ENCODE results near the gene PHF19. TPM values are rescaled to one million over a fixed set of nuclear protein-coding genes. Genes with fewer than 3 reads are reported as not detected.

Gene PHF19
- total RNA-seq, 4 donors from 2014 or later = 6.7 to 11.1 (median 9.3) TPM

- H3K4me3 ChIP-seq = peak overlapping the region in 2 of 4 donors; percentile 58 to 63
- in situ Hi-C loops (cut with MboI; ENCODE audit: low pct_ligation_motif_present in 1 of 4, low pct_unique_long_range_greater_than_20kb in 1 of 4, low sequenced_read_pairs in 3 of 4) (no loop called here), intact Hi-C loops (cut with DNase I; ENCODE audit: low total_unique reads) (no loop called here)
- no peak for DNase-seq
- H3K27ac ChIP-seq = peak overlapping the region; percentile 87 to 93 (median 92)
- no peaks in the 10 kb centered on the region for H3K9me3 ChIP-seq
- TF ChIP-seq CTCF (IDR thresholded peaks at IDR 0.05) = no peak
- TF ChIP-seq POLR2AphosphoS5 (IDR thresholded peaks at IDR 0.05) = no peak
- no peak for TF ChIP-seq EP300 (IDR thresholded peaks at IDR 0.05; ENCODE audit: low read depth)
- no peak for TF ChIP-seq POLR2A (IDR thresholded peaks at IDR 0.05)
- WGBS, 2 donors (ENCODE audit: low coverage in 1 of 2) = 90% methylated on average over 15 of the region's 15 CpGs; no CpG with 5 or more reads in 1 of the 2 donors
- H3K27me3 ChIP-seq = no peaks in the 10 kb centered on the region
- H3K4me1 ChIP-seq = peaks cover 5 to 15% (median 13%) of the 10 kb centered on the region in 4 donors
- H3K36me3 ChIP-seq = no peaks in the 10 kb centered on the region
These were observed 9.2 kb downstream of the PHF19 start for GRCh38 chr9:120867676-120868338.

DNA sequence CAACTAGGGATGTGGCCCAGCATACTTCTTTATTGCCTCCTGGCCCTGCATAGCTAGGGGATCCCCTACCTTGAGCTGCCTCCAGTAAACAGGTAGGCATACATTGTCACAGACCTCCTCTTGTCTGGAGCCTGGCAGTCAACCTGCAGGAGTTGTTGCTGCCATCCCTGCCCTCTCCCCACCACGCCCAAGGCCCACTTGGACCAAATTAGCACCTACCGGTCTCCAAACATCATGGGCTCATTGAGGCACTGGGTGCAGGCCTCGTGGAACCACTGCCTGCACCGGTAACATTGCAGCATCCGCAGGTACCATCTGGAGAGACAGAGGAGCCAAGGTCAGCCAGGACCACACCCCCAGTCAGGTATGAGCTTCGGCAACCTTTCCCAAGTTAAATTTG is 10.3 kb downstream of the PHF19 start:
- Histone ChIP-seq H3K27ac (no peak overlapping the region), H3K4me3 (no peak overlapping the region), H3K4me1 (peaks cover 5 to 15% (median 13%) of the 10 kb centered on the region in 4 donors), H3K9me3 (no peaks in the 10 kb centered on the region), H3K27me3 (no peaks in the 10 kb centered on the region), H3K36me3 (no peaks in the 10 kb centered on the region)
- DNase-seq = no peak
- in situ Hi-C loops (cut with MboI; ENCODE audit: low pct_ligation_motif_present in 1 of 4, low pct_unique_long_range_greater_than_20kb in 1 of 4, low sequenced_read_pairs in 3 of 4) (no loop called here), intact Hi-C loops (cut with DNase I; ENCODE audit: low total_unique reads) (no loop called here)
- TF ChIP-seq POLR2A (IDR thresholded peaks at IDR 0.05) (no peak), EP300 (IDR thresholded peaks at IDR 0.05; ENCODE audit: low read depth) (no peak), CTCF (IDR thresholded peaks at IDR 0.05) (no peak), POLR2AphosphoS5 (IDR thresholded peaks at IDR 0.05) (no peak)
- WGBS, 2 donors (ENCODE audit: low coverage in 1 of 2) = 98% methylated on average over 6 of the region's 6 CpGs; no CpG with 5 or more reads in 1 of the 2 donors

DNA sequence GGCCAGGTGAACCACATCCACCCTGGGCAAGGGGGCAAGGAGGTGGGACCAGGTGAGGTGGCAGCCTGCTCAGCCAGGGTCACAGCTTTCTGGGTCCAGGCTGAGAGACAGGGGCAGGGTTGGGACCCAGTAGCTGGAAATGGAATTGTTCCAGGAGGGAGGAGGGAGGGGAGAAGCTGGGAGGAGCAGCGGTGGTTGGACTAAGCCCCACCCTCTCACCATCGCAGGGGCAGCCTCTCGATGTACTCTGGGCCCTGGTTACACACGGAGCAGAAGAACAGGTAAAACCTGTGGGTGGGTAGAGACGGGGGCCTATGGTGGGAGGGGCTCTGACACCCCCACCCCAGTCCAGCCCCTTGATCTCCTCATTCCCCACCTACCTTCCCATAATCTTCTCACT is 11.2 kb downstream of the PHF19 start:
- H3K27ac ChIP-seq = no peak overlapping the region
- H3K36me3 ChIP-seq = no peaks in the 10 kb centered on the region
- no peaks in the 10 kb centered on the region for H3K9me3 ChIP-seq
- in situ Hi-C loops (cut with MboI; ENCODE audit: low pct_ligation_motif_present in 1 of 4, low pct_unique_long_range_greater_than_20kb in 1 of 4, low sequenced_read_pairs in 3 of 4) = no loop called here
- TF ChIP-seq CTCF (IDR thresholded peaks at IDR 0.05) (no peak), EP300 (IDR thresholded peaks at IDR 0.05; ENCODE audit: low read depth) (no peak), POLR2AphosphoS5 (IDR thresholded peaks at IDR 0.05) (no peak), POLR2A (IDR thresholded peaks at IDR 0.05) (no peak)
- H3K4me3 ChIP-seq = no peak overlapping the region
- WGBS, 2 donors (ENCODE audit: low coverage in 1 of 2) = 60% methylated on average over 5 of the region's 5 CpGs; no CpG with 5 or more reads in 1 of the 2 donors
- no peaks in the 10 kb centered on the region for H3K27me3 ChIP-seq
- no peak for DNase-seq
- peaks cover 5 to 15% (median 13%) of the 10 kb centered on the region in 4 donors for H3K4me1 ChIP-seq
- intact Hi-C loops (cut with DNase I; ENCODE audit: low total_unique reads) = no loop called here

- 70% methylated on average over 5 of the region's 5 CpGs; no CpG with 5 or more reads in 1 of the 2 donors for WGBS, 2 donors (ENCODE audit: low coverage in 1 of 2)
- H3K4me3 ChIP-seq = no peak overlapping the region
These were observed 11.8 kb downstream of the PHF19 start for GRCh38 chr9:120865176-120865575.

More at GRCh38 chr9:120865176-120865575, 11.8 kb downstream of the PHF19 start:
- H3K4me1 ChIP-seq = peaks cover 5 to 15% (median 13%) of the 10 kb centered on the region in 4 donors
- no peaks in the 10 kb centered on the region for H3K9me3 ChIP-seq
- no peak overlapping the region for H3K27ac ChIP-seq
- intact Hi-C loops (cut with DNase I; ENCODE audit: low total_unique reads) (no loop called here), in situ Hi-C loops (cut with MboI; ENCODE audit: low pct_ligation_motif_present in 1 of 4, low pct_unique_long_range_greater_than_20kb in 1 of 4, low sequenced_read_pairs in 3 of 4) (no loop called here)
- no peak for DNase-seq
- no peak for TF ChIP-seq EP300 (IDR thresholded peaks at IDR 0.05; ENCODE audit: low read depth)
- no peak for TF ChIP-seq POLR2A (IDR thresholded peaks at IDR 0.05)
- no peak for TF ChIP-seq POLR2AphosphoS5 (IDR thresholded peaks at IDR 0.05)
- TF ChIP-seq CTCF (IDR thresholded peaks at IDR 0.05) = no peak
- H3K27me3 ChIP-seq = no peaks in the 10 kb centered on the region
- H3K36me3 ChIP-seq = peaks cover 0 to under 1% (median 0%) of the 10 kb centered on the region in 4 donors
